HG03565 (cell line): ENCODE measurements around the gene AKR1B1.

Experiments
- ATAC-seq: cut with Tn5 transposase; IDR thresholded peaks from one replicate; pipeline ENCODE4 v1.9.1; 2021; ENCODE audit warnings: mild to moderate bottlenecking, moderate library complexity; ENCODE audit not compliant: unreplicated experiment

The AKR1B1 gene

DNA sequence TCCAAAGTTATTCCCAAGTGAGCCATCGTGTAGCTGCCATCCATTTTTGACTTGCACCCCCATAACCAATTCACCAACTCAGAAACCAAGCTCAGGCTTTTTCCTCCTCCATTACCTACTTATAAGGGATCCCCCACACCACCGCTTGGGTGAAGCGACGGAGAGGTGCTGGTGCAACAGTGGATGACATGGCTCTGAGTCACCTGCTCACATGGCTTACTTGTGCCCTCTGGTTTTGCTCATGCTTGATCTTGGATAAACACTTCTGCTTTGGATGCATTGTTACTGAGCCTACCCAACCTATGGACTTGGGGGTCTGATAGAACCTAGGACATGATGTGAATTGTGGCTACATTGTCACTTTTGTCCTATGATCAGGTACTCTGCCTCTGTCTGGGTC lies 12.0 kb upstream of the AKR1B1 start:
- ATAC-seq: no peak

DNA sequence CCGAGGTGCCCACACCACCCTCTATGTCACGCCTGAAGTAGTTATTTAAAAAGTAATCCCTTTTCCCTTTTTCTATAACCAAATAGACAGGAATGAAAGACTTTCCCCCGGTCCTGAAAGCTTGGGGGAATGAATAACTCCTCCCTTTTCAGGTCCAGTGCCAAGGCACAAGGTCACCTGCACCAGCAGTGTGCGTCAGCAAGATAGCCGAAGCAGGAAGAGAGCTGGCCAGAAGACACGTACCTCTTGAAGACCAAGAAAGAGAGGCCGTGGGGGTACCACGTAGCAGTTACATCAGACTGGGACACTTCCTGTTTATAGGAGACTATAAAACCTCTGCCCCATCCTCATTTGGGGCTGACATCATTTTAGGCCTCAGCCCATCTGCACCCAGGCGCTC lies 10.7 kb upstream of the AKR1B1 start:
- ATAC-seq: no peak

DNA sequence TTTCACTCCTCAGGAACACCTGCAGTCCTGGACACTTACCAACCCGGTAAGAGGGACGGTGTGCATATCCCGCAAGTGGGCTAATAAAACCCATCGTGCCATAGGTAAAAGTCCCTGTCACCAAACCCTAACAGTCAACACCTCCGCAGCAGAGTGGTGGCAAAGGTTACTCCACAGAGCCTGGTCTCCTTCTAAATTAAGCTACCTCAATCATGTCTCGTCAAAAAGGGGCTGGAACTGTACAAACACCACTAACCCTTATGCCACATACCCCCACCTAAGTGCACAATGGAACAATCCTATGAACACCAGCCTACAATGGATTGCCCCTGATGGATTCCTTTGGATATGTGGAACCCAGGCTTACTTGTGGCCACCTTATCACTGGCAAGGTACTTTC lies 9.6 kb upstream of the AKR1B1 start:
- ATAC-seq: no peak

GRCh38 chr7:134468054-134468453 lies 9.2 kb upstream of the AKR1B1 start:
- ATAC-seq: no peak

DNA sequence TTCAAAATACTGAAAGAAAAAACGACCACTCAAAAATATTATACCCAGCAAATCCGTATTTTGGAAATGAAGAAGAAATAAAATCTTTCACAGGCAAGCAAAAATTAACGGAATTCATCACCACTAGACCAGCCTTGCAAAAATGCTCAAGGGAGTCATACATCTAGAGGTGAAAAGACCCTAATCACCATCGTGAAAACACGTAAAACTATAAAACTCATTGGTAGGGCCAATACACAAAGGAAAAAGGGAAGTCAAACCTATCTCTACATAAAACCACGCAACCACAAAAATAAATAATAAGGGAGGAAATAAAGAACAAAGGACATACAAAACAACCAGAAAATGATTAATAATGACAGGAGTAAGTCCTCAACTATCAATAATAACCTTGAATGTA lies 6.6 kb upstream of the AKR1B1 start:
- no peak for ATAC-seq

GRCh38 chr7:134464496-134464895 lies 5.6 kb upstream of the AKR1B1 start:
- no peak for ATAC-seq

DNA sequence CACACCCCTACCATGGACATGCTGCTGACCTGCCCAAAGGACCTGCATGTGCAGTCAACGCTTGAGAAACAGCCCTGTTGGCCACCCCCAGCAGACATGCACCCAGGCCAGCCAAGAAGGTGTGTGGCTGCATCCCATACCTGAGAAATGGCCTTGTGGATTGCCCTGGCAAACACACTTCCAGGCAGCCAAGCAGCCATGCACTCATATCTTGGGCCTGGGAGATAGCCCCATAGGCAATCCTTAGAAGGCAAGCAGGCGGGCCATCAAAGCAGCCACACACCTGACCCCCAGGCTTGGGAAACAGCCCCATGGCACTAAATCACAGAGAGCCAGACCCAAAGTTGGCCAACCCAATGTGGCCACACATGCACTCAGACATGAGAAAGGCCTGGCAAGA lies 4.9 kb upstream of the AKR1B1 start:
- ATAC-seq: no peak

GRCh38 chr7:134462337-134462925 lies 3.5 kb upstream of the AKR1B1 start:
- no peak for ATAC-seq

DNA sequence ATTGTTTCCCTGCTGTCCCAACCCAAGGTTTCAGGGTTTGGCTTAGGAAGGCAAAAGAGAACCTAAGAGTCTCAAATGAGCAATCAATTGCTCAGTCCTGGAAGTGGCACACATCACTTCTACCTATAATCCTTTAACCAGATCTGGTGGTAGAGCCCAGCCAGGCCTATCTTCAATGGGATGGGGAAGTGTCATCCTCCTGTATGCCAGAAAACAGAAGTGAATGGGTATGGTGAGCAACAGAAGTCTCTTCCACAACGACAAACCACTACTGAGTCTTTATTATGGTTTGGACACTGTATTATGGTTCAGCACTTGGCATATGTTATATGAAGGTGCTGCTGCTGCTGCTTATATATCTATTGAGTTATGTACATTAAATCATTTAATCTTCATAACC lies 3.0 kb upstream of the AKR1B1 start:
- ATAC-seq: no peak

DNA sequence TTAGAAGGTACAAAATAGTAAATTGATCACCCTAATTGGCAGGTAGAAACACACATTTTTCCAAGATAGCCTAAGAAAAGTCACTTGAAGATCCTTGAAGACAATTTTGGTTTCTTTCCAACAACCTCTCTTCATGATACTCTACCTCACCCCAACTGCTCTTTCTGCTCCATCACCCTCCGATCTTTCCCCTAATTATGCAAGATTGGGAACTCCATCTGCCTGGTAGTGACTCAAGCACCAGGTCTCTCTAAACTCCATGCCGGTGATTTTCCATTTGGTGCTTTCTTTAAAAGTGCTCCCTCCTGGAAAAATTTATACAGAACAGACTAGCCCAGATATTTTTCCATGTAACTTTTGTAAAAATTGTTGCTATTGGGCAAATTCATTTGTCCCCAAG lies 1.1 kb upstream of the AKR1B1 start:
- no peak for ATAC-seq

DNA sequence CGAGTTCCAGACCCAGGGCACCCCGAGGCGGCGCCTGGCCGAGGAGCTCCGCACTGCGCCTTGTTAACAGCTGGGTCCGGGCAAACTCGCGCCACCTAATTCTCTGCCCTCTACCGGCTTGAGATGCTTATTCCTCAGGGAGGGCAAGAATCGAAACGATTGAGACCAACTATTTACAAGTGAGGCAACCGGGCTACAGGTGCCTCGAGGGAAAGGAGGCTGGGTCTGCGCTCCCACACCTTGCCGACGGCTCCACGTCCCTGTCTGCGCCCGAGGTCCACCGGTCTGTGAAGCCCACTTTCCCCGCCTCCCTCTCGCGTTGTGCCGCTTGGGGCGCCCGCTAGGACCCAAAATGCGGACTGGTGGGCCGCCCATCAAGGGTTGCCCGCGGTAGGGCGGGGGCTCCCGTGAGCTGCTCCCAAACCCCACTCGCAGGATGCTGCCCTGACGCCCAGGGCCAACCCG lies 527 bp downstream of the AKR1B1 start:
- peak; percentile 30 for ATAC-seq

DNA sequence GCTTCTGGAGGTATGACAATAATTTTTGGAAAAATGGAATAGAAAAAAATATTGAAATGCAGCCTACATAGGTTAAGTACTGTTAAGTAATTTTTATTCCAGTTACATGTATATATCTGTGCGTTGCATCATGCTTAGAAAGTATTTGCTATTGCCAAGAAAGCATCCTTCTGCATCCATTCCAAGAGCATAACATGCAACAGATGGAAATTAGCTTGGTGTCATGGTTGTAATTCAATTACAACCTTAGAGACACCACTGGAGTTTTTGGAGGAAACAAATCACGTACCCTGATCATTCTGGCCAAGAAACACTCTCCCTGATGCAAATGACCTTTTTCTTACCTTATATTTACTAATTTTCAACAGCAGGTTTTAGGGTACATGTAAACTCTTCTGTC lies 1.7 kb downstream of the AKR1B1 start:
- ATAC-seq: no peak

GRCh38 chr7:134454277-134454676 lies 4.6 kb downstream of the AKR1B1 start:
- ATAC-seq: no peak

DNA sequence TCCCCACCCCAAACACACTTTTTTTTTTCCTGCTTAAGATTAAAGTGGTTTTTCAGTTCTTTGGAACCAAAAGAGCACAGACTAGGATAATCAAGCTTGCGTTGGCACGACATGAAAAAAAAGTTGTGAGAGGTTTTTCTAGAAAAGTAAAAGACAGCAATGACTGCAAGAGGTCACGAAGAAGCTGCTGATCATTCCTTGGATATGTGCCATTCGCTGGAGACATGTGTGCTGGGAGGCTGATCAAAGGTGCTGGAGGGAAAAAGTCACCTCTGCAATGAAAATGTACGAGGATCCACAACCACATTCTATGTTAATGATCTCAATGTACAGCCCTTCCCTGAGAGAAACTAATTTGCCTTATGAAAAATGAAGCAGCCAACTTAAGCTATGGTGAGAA lies 5.4 kb downstream of the AKR1B1 start:
- ATAC-seq: no peak

DNA sequence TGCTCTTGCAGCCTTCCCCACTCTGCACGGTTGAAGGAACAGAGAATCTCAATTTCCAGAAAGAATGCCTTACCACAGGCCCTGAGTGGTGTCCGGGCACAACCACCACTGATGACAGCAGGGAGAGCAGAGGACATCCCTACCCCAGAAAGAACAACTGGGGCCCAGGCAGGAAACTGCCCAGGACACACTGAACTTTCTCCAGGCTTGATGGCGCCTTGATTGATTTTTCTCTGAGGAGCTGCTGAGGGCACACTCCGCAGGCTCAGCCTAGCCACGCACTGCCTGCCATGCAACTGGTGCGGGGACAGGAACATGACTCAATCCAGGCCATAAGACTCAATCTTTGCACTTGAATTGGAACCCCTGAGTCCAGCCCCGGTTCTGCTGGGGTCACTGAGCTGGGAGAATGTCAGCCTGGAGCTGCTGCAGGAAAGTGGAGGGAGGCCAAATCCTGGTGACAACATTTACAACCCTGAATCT lies 5.9 kb downstream of the AKR1B1 start:
- ATAC-seq: no peak

DNA sequence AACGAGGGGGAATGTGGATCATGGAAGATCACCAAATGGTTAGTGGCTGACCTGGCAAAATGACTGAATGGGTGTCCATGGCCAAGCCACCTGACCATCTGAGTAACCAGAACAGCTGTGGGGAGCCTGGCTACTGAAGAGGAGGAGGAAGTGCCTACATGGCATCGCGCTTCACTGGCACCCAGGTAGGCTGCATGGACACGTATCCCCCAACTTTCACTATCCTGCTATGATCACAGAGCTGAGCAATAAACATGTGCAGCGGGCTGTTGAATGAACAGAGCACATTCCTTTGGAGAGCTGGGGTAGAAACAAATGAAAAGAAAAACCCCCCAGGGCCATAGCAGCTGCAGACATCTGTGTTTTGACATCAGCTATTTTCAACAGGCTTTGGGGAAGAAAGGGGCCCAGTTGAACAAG lies 6.5 kb downstream of the AKR1B1 start:
- ATAC-seq: no peak

DNA sequence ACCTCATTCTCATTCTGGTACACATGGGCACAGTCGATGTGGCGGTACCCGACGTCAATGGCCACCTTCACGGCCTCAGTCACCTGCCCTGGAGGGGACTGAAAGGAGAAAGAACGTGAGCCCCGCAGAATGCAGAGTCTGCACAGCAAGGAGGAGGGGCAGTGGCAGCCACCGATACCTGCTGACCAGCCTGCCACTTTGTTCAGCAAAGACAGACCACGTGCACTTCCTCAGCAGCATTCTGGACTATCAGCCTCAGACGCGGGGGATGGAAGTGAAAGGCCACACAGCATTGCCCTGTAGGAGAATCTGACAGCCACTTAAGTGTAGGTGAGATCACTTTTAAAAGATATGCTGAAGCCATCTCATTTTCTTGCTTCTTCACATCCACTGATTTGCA lies 7.2 kb downstream of the AKR1B1 start:
- no peak for ATAC-seq

GRCh38 chr7:134450294-134451000 lies 8.5 kb downstream of the AKR1B1 start:
- ATAC-seq: no peak

GRCh38 chr7:134449680-134450079 lies 9.2 kb downstream of the AKR1B1 start:
- no peak for ATAC-seq

- ATAC-seq: no peak
These were observed 10.3 kb downstream of the AKR1B1 start for GRCh38 chr7:134448356-134449229.

- no peak for ATAC-seq
These were observed 11.5 kb downstream of the AKR1B1 start for GRCh38 chr7:134447383-134447782.

DNA sequence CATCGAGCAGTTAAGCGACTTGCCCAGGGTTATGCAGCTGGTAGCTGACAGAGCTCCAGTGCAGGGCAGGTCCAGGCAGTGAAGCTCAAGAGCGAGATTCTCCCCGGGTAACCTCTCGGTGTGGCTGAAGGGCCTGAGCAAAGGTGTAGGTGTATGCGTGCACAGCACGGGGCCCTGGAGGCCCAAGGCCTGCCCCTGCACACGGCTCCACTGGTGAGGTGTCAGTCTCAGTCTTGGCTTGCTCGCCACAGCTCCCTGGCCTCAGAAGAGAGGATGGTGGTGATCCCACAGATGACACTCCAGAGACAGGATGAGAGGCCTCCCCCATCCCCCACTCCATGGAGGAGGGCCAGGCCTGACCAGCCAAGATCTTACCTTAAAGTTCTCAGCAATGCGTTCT lies 12.0 kb downstream of the AKR1B1 start:
- ATAC-seq: no peak
